Measurements from ENCODE around the gene CD151.

CD151 gene

DNA sequence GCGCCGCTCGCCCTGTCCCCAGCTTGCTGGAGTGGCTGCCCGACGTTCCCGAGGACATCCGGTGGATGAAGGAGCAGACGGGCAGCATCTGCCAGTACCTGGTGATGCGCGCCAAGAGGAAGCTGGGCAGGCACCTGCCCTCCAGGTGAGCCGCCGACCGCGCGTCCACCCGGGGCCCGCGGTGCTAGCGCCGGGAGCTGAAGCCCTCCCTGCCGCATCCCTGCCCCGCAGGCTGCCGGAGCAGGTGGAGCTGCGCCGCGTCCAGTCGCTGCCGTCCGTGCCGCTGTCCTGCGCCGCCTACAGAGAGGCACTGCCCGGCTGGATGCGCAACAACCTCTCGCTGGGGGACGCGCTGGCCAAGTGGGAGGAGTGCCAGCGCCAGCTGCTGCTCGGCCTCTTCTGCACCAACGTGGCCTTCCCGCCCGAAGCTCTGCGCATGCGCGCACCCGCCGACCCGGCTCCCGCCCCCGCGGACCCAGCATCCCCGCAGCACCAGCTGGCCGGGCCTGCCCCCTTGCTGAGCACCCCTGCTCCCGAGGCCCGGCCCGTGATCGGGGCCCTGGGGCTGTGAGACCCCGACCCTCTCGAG lies 8.4 kb upstream of the CD151 start:
- TF ChIP-seq, protein P1, sequence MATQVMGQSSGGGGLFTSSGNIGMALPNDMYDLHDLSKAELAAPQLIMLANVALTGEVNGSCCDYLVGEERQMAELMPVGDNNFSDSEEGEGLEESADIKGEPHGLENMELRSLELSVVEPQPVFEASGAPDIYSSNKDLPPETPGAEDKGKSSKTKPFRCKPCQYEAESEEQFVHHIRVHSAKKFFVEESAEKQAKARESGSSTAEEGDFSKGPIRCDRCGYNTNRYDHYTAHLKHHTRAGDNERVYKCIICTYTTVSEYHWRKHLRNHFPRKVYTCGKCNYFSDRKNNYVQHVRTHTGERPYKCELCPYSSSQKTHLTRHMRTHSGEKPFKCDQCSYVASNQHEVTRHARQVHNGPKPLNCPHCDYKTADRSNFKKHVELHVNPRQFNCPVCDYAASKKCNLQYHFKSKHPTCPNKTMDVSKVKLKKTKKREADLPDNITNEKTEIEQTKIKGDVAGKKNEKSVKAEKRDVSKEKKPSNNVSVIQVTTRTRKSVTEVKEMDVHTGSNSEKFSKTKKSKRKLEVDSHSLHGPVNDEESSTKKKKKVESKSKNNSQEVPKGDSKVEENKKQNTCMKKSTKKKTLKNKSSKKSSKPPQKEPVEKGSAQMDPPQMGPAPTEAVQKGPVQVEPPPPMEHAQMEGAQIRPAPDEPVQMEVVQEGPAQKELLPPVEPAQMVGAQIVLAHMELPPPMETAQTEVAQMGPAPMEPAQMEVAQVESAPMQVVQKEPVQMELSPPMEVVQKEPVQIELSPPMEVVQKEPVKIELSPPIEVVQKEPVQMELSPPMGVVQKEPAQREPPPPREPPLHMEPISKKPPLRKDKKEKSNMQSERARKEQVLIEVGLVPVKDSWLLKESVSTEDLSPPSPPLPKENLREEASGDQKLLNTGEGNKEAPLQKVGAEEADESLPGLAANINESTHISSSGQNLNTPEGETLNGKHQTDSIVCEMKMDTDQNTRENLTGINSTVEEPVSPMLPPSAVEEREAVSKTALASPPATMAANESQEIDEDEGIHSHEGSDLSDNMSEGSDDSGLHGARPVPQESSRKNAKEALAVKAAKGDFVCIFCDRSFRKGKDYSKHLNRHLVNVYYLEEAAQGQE (IDR thresholded peaks at IDR 0.05; ENCODE audit: insufficient read depth in 1 of 2, low read depth in 2 of 2, low read length in 2 of 2) = no peak
- TF ChIP-seq FOXP2 (optimal IDR thresholded peaks at IDR 0.05; ENCODE audit: borderline replicate concordance, extremely low read depth, extremely low read length, insufficient read depth) (no peak), SIN3A (IDR thresholded peaks at IDR 0.05; ENCODE audit: borderline replicate concordance, insufficient read depth, low read length) (no peak), POLR2AphosphoS5 (IDR thresholded peaks at IDR 0.05; ENCODE audit: low read depth, low read length) (no peak), TAF1 (IDR thresholded peaks at IDR 0.05; ENCODE audit: borderline replicate concordance, insufficient read depth, low read length) (no peak)

DNA sequence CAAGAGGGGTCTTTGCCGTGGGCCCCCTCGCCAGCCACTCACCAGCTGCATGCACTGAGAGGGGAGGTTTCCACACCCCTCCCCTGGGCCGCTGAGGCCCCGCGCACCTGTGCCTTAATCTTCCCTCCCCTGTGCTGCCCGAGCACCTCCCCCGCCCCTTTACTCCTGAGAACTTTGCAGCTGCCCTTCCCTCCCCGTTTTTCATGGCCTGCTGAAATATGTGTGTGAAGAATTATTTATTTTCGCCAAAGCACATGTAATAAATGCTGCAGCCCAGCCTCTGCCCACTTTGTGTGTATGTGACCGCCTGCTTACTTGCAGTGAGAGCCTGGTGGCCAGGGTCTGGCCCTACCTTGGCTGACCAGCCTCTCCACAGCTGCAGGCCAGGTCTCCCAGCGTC lies 7.8 kb upstream of the CD151 start:
- no peak for TF ChIP-seq TAF1 (IDR thresholded peaks at IDR 0.05; ENCODE audit: borderline replicate concordance, insufficient read depth, low read length)
- no peak for TF ChIP-seq POLR2AphosphoS5 (IDR thresholded peaks at IDR 0.05; ENCODE audit: low read depth, low read length)
- TF ChIP-seq, protein P1 (IDR thresholded peaks at IDR 0.05; ENCODE audit: insufficient read depth in 1 of 2, low read depth in 2 of 2, low read length in 2 of 2) = no peak
- no peak for TF ChIP-seq FOXP2 (optimal IDR thresholded peaks at IDR 0.05; ENCODE audit: borderline replicate concordance, extremely low read depth, extremely low read length, insufficient read depth)
- no peak for TF ChIP-seq SIN3A (IDR thresholded peaks at IDR 0.05; ENCODE audit: borderline replicate concordance, insufficient read depth, low read length)

- no peak for TF ChIP-seq SIN3A (IDR thresholded peaks at IDR 0.05; ENCODE audit: borderline replicate concordance, insufficient read depth, low read length)
- no peak for TF ChIP-seq FOXP2 (optimal IDR thresholded peaks at IDR 0.05; ENCODE audit: borderline replicate concordance, extremely low read depth, extremely low read length, insufficient read depth)
- TF ChIP-seq TAF1 (IDR thresholded peaks at IDR 0.05; ENCODE audit: borderline replicate concordance, insufficient read depth, low read length) = no peak
- TF ChIP-seq, protein P1 (IDR thresholded peaks at IDR 0.05; ENCODE audit: insufficient read depth in 1 of 2, low read depth in 2 of 2, low read length in 2 of 2) = no peak
- no peak; the same call in 1 of the 2 replicates for TF ChIP-seq POLR2AphosphoS5 (IDR thresholded peaks at IDR 0.05; ENCODE audit: low read depth, low read length)
Observed at GRCh38 chr11:825366-826226, 7.2 kb upstream of the CD151 start.

GRCh38 chr11:826227-826621 lies 6.5 kb upstream of the CD151 start:
- no peak for TF ChIP-seq SIN3A (IDR thresholded peaks at IDR 0.05; ENCODE audit: borderline replicate concordance, insufficient read depth, low read length)

GRCh38 chr11:826836-827145 lies 6.0 kb upstream of the CD151 start:
- no peak for TF ChIP-seq SIN3A (IDR thresholded peaks at IDR 0.05; ENCODE audit: borderline replicate concordance, insufficient read depth, low read length)
- no peak for TF ChIP-seq POLR2AphosphoS5 (IDR thresholded peaks at IDR 0.05; ENCODE audit: low read depth, low read length)
- TF ChIP-seq, protein P1 (IDR thresholded peaks at IDR 0.05; ENCODE audit: insufficient read depth in 1 of 2, low read depth in 2 of 2, low read length in 2 of 2) = no peak
- TF ChIP-seq FOXP2 (optimal IDR thresholded peaks at IDR 0.05; ENCODE audit: borderline replicate concordance, extremely low read depth, extremely low read length, insufficient read depth) = no peak
- TF ChIP-seq TAF1 (IDR thresholded peaks at IDR 0.05; ENCODE audit: borderline replicate concordance, insufficient read depth, low read length) = no peak

Measured in PFSK-1 (cell line).